Lung (tissue), 12 donors: ENCODE results near the gene TAAR1. TPM values are rescaled to one million over a fixed set of nuclear protein-coding genes. Genes with fewer than 3 reads are reported as not detected.
"Not testable (repeated sequence)": the region's sequence is repeated elsewhere in the genome, so short reads cannot be mapped to it uniquely, and the experiment has no call there.

ENCODE experiments used
- ATAC-seq: fragments of 200-7000 bp; cut with Tn5 transposase; one replicate; pipeline ENCODE4 v1.9.1; 2020; ENCODE audit warnings: moderate number of reproducible peaks; ENCODE audit not compliant: insufficient read depth, low FRiP score
- DNase-seq, 3 donors: peaks; one replicate each; pipeline ENCODE4 v3.0.0-alpha.2; 2013 to 2017
- H3K27ac ChIP-seq, 2 donors: one replicate each; pipeline ENCODE4 v1.5.1; 2013; ENCODE audit warnings: mild to moderate bottlenecking in 2 of 2, moderate library complexity in 2 of 2, control low read depth in 1 of 2, inconsistent platforms in 1 of 2, low read depth in 1 of 2, low read length in 1 of 2
- H3K27me3 ChIP-seq, 3 donors: one replicate each; pipeline ENCODE4 v1.5.1; 2013; ENCODE audit warnings: low read length in 2 of 3; ENCODE audit not compliant: control insufficient read depth in 3 of 3, insufficient read depth in 3 of 3
- H3K36me3 ChIP-seq, 4 donors: one replicate each; pipeline ENCODE4 v1.5.1; 2013; ENCODE audit warnings: low read length in 4 of 4, mild to moderate bottlenecking in 1 of 4, moderate library complexity in 1 of 4; ENCODE audit not compliant: control insufficient read depth in 4 of 4, insufficient read depth in 4 of 4
- H3K4me1 ChIP-seq, 5 donors: one replicate each; pipeline ENCODE4 v1.5.1; 2013; ENCODE audit warnings: low read length in 5 of 5, mild to moderate bottlenecking in 2 of 5, moderate library complexity in 1 of 5; ENCODE audit not compliant: control insufficient read depth in 5 of 5, insufficient read depth in 5 of 5
- H3K4me3 ChIP-seq: one replicate; pipeline ENCODE4 v1.5.1; 2013; ENCODE audit warnings: mild to moderate bottlenecking, control low read depth, moderate library complexity
- H3K9ac ChIP-seq, 2 donors: one replicate each; pipeline ENCODE4 v1.5.1; 2013; ENCODE audit warnings: low read length in 2 of 2, control low read depth in 1 of 2; ENCODE audit not compliant: insufficient read depth in 1 of 2
- H3K9me3 ChIP-seq, 4 donors: one replicate each; pipeline ENCODE4 v1.5.1; 2013; ENCODE audit warnings: low read length in 3 of 4, mild to moderate bottlenecking in 1 of 4, moderate library complexity in 1 of 4; ENCODE audit not compliant: control insufficient read depth in 4 of 4, insufficient read depth in 3 of 4
- WGBS, 2 donors: extraction: QIAGEN DNeasy Blood & Tissue Kit; methylation state at CpG; one replicate each; pipeline ENCODE4 v1.1.7; 2013; 5-methylcytosine and 5-hydroxymethylcytosine counted together
- polyA plus RNA-seq, 2 donors: library from polyadenylated mRNA; stranded (reverse); fragments of 200-250 nt; gene quantifications; one replicate each; pipeline ENCODE4 v1.2.1, GENCODE V29; 2013
- total RNA-seq, 2 donors: library from RNA; depleted of rRNA in 1 of 2; stranded (reverse); fragments of >200 nt in 1 of 2; gene quantifications; one replicate each; pipeline ENCODE4 v1.2.1, GENCODE V29; 2014 to 2021
- TF ChIP-seq, protein P1 (sequence below): IDR thresholded peaks from 2 replicates; pipeline ENCODE4 v1.5.1; 2012; ENCODE audit warnings: mild to moderate bottlenecking; ENCODE audit errors: control extremely low read depth, extremely low read depth
- donor health status: control.
- donor health status: control.
- donor health status: Bipolar disorder and iron deficiency.
- donor health status: healthy.
- donor health status: DM: yes; HTN: yes; CAD: no.

TAAR1 gene
- total and polyA plus RNA-seq, 4 donors = 0.06 TPM; not detected in 3

DNA sequence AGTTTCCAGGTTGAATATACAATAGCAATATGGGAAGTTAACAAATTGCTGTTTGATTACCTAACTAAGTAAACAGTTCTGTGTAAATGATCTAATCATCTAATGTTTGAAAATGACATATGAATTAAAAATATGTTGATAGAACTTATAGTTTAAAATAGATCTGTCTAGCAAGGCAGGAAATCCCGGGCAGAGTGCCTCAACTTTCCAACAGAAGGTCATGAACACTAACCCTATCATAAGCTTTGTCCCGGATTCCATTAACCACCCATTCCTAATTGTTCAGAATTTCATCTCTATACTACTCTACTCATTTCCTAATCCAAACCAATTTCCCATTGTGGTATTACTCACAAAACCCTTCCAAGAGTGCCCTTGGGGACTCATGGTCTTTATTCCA lies 10.2 kb downstream of the TAAR1 start:
- Histone ChIP-seq H3K9ac (no peak overlapping the region), H3K4me1 (no peaks in the 10 kb centered on the region), H3K9me3 (no peaks in the 10 kb centered on the region), H3K36me3 (no peaks in the 10 kb centered on the region), H3K27me3 (no peaks in the 10 kb centered on the region), H3K27ac (no peak overlapping the region), H3K4me3 (no peak overlapping the region)
- TF ChIP-seq, protein P1, sequence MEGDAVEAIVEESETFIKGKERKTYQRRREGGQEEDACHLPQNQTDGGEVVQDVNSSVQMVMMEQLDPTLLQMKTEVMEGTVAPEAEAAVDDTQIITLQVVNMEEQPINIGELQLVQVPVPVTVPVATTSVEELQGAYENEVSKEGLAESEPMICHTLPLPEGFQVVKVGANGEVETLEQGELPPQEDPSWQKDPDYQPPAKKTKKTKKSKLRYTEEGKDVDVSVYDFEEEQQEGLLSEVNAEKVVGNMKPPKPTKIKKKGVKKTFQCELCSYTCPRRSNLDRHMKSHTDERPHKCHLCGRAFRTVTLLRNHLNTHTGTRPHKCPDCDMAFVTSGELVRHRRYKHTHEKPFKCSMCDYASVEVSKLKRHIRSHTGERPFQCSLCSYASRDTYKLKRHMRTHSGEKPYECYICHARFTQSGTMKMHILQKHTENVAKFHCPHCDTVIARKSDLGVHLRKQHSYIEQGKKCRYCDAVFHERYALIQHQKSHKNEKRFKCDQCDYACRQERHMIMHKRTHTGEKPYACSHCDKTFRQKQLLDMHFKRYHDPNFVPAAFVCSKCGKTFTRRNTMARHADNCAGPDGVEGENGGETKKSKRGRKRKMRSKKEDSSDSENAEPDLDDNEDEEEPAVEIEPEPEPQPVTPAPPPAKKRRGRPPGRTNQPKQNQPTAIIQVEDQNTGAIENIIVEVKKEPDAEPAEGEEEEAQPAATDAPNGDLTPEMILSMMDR = no peak
- ATAC-seq = no peak
- DNase-seq = no peak
- WGBS, 2 donors = 67 to 72% methylated on average over 2 of the region's 2 CpGs

DNA sequence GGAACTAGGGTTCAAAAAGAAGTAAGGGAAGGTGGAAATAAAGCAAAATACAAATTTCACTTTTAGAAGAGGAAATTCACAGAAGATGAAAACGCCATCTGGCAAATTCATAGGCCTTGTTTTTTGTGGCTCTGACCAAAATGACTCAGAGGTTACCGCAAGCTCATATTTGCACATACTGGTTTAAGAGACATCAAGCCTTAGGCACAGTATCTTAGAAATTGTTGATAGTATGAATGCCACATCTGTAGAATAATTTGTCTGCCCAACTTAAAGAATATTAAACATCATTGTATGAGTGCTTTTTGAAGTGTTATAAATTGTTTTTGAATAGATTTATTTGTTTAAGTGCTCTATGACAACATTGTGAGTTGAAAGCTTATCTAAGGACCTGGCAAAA lies 10.6 kb downstream of the TAAR1 start:
- ATAC-seq (no peak), DNase-seq (no peak)
- Histone ChIP-seq H3K36me3 (no peaks in the 10 kb centered on the region), H3K9me3 (no peaks in the 10 kb centered on the region), H3K27ac (no peak overlapping the region), H3K4me3 (no peak overlapping the region), H3K27me3 (no peaks in the 10 kb centered on the region), H3K4me1 (no peaks in the 10 kb centered on the region), H3K9ac (no peak overlapping the region)
- 50 to 62% methylated on average over 2 of the region's 2 CpGs for WGBS, 2 donors
- TF ChIP-seq, protein P1 = no peak

DNA sequence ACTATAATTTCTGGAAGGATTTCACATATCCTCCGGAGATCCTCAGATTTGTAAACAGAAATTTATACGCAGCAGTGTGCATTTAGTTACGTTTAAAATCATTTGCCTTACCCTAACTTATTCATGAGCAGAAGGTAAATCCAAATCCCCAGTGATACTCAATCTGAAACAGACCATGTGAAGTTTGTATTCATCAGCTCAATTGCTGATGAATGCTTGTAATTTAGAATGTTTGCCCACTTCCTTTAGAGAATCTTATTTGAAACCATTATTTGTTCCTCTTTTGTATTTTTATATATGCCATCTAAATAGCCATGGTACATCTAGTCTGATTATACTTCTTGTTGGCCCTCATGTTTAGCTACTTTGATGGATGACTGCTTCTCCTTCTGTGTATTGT lies 15.4 kb downstream of the TAAR1 start:
- no peak for DNase-seq
- H3K27ac ChIP-seq = no peak overlapping the region
- no peaks in the 10 kb centered on the region for H3K9me3 ChIP-seq
- H3K27me3 ChIP-seq = no peaks in the 10 kb centered on the region
- H3K4me3 ChIP-seq = no peak overlapping the region
- WGBS, 2 donors = 86 to 88% methylated on average over 3 of the region's 3 CpGs
- H3K4me1 ChIP-seq = no peaks in the 10 kb centered on the region
- ATAC-seq = no peak
- no peak overlapping the region for H3K9ac ChIP-seq
- no peaks in the 10 kb centered on the region for H3K36me3 ChIP-seq
- TF ChIP-seq, protein P1 = no peak

DNA sequence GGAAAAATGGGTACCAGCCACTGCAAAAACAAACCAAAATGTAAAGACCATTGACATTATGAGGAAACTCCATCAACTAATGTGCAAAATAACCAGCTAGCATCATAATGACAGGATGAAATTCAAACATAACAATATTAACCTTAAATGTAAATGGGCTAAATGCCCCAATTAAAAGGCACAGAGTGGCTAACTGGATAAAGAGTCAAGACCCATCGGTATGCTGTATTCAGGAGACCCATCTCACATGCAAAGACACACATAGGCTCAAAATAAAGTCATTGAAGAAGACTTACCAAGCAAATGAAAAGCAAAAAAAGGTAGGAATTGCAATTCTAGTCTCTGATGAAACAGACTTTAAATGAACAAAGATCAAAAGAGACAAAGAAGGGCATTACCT lies 21.8 kb downstream of the TAAR1 start:
- not testable (repeated sequence) for H3K4me1 ChIP-seq, H3K9ac ChIP-seq, H3K27me3 ChIP-seq, ATAC-seq, H3K27ac ChIP-seq, H3K9me3 ChIP-seq, H3K36me3 ChIP-seq, DNase-seq, H3K4me3 ChIP-seq
- WGBS, 2 donors = 89 to 94% methylated on average over 1 of the region's 1 CpG

DNA sequence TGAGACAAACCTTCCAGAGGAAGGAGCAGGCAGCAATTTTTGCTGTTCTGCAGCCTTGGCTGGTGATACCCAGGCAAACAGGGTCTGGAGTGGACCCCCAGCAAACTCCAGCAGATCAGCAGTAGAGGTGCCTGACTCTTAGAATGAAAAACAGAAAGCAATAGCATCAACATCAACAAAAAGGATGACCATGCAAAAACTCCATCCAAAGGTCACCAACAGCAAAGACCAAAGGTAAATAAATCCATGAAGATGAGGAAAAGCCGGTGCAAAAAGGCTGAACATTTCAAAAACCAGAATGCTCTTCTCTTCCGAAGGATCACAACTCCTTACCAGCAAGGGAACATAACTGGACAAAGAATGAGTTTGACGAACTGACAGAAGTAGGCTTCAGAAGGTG lies 23.1 kb downstream of the TAAR1 start:
- not testable (repeated sequence) for H3K4me3 ChIP-seq, H3K36me3 ChIP-seq, ATAC-seq, H3K27me3 ChIP-seq, H3K4me1 ChIP-seq, H3K27ac ChIP-seq, H3K9me3 ChIP-seq, DNase-seq, H3K9ac ChIP-seq
- 94 to 95% methylated on average over 3 of the region's 3 CpGs for WGBS, 2 donors

DNA sequence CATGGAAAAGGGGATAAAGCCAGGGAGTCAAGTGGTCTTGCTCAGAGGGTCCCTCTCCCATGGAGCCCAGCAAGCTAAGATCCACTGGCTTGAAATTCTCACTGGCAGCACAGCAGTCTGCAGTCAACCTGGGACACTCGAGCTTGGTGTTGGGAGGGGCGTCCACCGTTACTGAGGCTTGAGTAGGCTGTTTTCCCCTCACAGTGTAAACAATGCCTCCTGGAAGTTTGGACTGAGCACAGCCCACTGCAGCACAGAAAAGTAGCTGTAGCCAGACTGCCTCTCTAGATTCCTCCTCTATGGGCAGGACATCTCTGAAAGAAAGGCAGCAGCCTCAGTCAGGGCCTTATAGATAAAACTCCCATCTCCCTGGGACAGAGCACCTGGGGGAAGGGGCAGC lies 23.7 kb downstream of the TAAR1 start:
- H3K4me3 ChIP-seq, ATAC-seq, DNase-seq, H3K4me1 ChIP-seq, H3K27ac ChIP-seq, H3K9me3 ChIP-seq, H3K27me3 ChIP-seq, H3K9ac ChIP-seq, H3K36me3 ChIP-seq: not testable (repeated sequence)
- WGBS, 2 donors = 42 to 64% methylated on average over 3 of the region's 3 CpGs
